Mesenchymal stem cell (in vitro differentiated cells and primary cell): ENCODE measurements around the gene RTN4IP1.

Experiments used
- DNase-seq: peaks from one replicate; pipeline ENCODE4 v3.0.0-alpha.2; 2013
- H2AFZ ChIP-seq: one replicate; pipeline ENCODE4 v1.6.1; 2013; ENCODE audit warnings: low read depth, mild to moderate bottlenecking, control low read depth, inconsistent platforms, low read length, moderate library complexity
- H2AK5ac ChIP-seq: 2 replicates; pipeline ENCODE4 v1.6.1; 2013; ENCODE audit warnings: low read length, moderate library complexity, mild to moderate bottlenecking, inconsistent platforms; ENCODE audit not compliant: severe bottlenecking
- H2BK120ac ChIP-seq: one replicate; pipeline ENCODE4 v1.6.1; 2013; ENCODE audit warnings: low read depth, mild to moderate bottlenecking, inconsistent platforms, low read length, moderate library complexity
- H2BK12ac ChIP-seq, 2 experiments: one replicate each; pipeline ENCODE4 v1.6.1; 2013; ENCODE audit warnings: inconsistent platforms in 2 of 2, low read length in 2 of 2, mild to moderate bottlenecking in 2 of 2, moderate library complexity in 2 of 2, control low read depth in 1 of 2
- H2BK15ac ChIP-seq: one replicate; pipeline ENCODE4 v1.6.1; 2013; ENCODE audit warnings: mild to moderate bottlenecking, low read depth, inconsistent platforms; ENCODE audit not compliant: poor library complexity, severe bottlenecking
- H2BK5ac ChIP-seq: 2 replicates; pipeline ENCODE4 v1.6.1; 2013; ENCODE audit warnings: low read depth, mild to moderate bottlenecking, low read length, control low read depth, inconsistent platforms; ENCODE audit not compliant: poor library complexity, severe bottlenecking
- H3K14ac ChIP-seq, 2 experiments: one replicate each; pipeline ENCODE4 v1.6.1; 2013; ENCODE audit warnings: inconsistent platforms in 2 of 2, low read length in 2 of 2, control low read depth in 1 of 2, mild to moderate bottlenecking in 1 of 2, moderate library complexity in 1 of 2
- H3K18ac ChIP-seq, 2 experiments: one replicate each; pipeline ENCODE4 v1.6.1; 2013; ENCODE audit warnings: inconsistent platforms in 2 of 2, low read length in 2 of 2, control low read depth in 1 of 2, low read depth in 1 of 2, mild to moderate bottlenecking in 1 of 2
- H3K23ac ChIP-seq, 2 experiments: one replicate each; pipeline ENCODE4 v1.6.1; 2013; ENCODE audit warnings: inconsistent platforms in 2 of 2, low read length in 2 of 2, mild to moderate bottlenecking in 2 of 2, moderate library complexity in 2 of 2, control low read depth in 1 of 2
- H3K27ac ChIP-seq: 2 replicates; pipeline ENCODE4 v1.5.1; 2013; ENCODE audit warnings: mild to moderate bottlenecking, moderate library complexity, low read length, control low read depth, inconsistent platforms; ENCODE audit not compliant: poor library complexity, severe bottlenecking
- H3K27me3 ChIP-seq, 2 experiments: 2 replicates each; pipeline versions ENCODE4 v1.6.1 to v1.7.0; 2013; ENCODE audit warnings: low read length in 2 of 2, mild to moderate bottlenecking in 2 of 2, moderate library complexity in 2 of 2, control low read depth in 1 of 2, inconsistent platforms in 1 of 2; ENCODE audit not compliant: control insufficient read depth in 1 of 2, insufficient read depth in 1 of 2
- H3K36me3 ChIP-seq, 2 experiments: 2 replicates each; pipeline versions ENCODE4 v1.6.1 to v1.7.0; 2013; ENCODE audit warnings: low read length in 2 of 2, control low read depth in 1 of 2, inconsistent platforms in 1 of 2, low read depth in 1 of 2, mild to moderate bottlenecking in 1 of 2; ENCODE audit not compliant: insufficient read depth in 2 of 2, control insufficient read depth in 1 of 2
- H3K4ac ChIP-seq, 2 experiments: one replicate each; pipeline ENCODE4 v1.6.1; 2013; ENCODE audit warnings: inconsistent platforms in 2 of 2, low read length in 2 of 2, mild to moderate bottlenecking in 2 of 2, moderate library complexity in 2 of 2, control low read depth in 1 of 2, low read depth in 1 of 2
- H3K4me1 ChIP-seq: 2 replicates; pipeline ENCODE4 v1.6.1; 2013; ENCODE audit warnings: low read depth, low read length, control low read depth; ENCODE audit not compliant: control insufficient read depth, insufficient read depth
- H3K4me2 ChIP-seq: 2 replicates; pipeline ENCODE4 v1.6.1; 2013; ENCODE audit warnings: low read length, mild to moderate bottlenecking, inconsistent platforms; ENCODE audit not compliant: poor library complexity, severe bottlenecking
- H3K4me3 ChIP-seq, 2 experiments: 2 replicates each; pipeline versions ENCODE4 v1.5.1 to v1.7.0; 2013; ENCODE audit warnings: low read length in 2 of 2, mild to moderate bottlenecking in 2 of 2, control low read depth in 1 of 2, low read depth in 1 of 2; ENCODE audit not compliant: insufficient read depth in 1 of 2
- H3K79me1 ChIP-seq: replicated peaks from 2 replicates; pipeline ENCODE4 v1.6.1; 2013; ENCODE audit warnings: mild to moderate bottlenecking, control low read depth, low read length, inconsistent platforms; ENCODE audit not compliant: poor library complexity, severe bottlenecking
- H3K9ac ChIP-seq: 2 replicates; pipeline ENCODE4 v1.7.0; 2013; ENCODE audit warnings: mild to moderate bottlenecking, low read length, moderate library complexity
- H3K9me3 ChIP-seq: 2 replicates; pipeline ENCODE4 v1.7.0; 2013; ENCODE audit warnings: mild to moderate bottlenecking, low read length; ENCODE audit not compliant: control insufficient read depth
- H4K8ac ChIP-seq: one replicate; pipeline ENCODE4 v1.6.1; 2013; ENCODE audit warnings: inconsistent platforms, mild to moderate bottlenecking, low read length, moderate library complexity
- H4K91ac ChIP-seq: one replicate; pipeline ENCODE4 v1.6.1; 2013; ENCODE audit warnings: mild to moderate bottlenecking, low read length, inconsistent platforms
- WGBS: methylation state at CpG from one replicate; pipeline ENCODE4 v1.1.7; 2013; ENCODE audit warnings: mixed read lengths; 5-methylcytosine and 5-hydroxymethylcytosine counted together

Gene RTN4IP1

DNA sequence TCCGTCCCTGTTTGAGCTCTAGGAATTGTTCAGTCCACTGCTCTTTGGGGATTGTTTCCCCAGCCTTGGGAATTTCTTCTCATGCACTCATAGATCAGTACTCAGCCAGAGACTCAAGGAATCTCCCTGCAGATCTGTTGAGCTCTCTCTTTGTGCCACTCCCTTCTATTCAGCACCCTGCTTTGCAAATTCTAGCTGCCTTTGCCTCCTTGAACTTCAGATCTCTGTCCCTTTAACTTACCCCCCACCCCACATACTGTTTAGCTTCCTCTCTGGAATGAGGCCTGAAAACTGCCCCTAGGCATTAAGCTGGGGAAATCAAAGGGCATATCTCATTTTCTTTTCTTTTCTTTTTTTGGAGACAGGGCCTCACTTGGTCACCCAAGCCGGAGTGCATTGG lies 30.6 kb upstream of the RTN4IP1 start:
- H3K36me3 ChIP-seq: peaks cover 26 to 90% of the 10 kb centered on the region in 2 experiments
- no peak overlapping the region for H2BK5ac ChIP-seq
- no peak overlapping the region for H3K27ac ChIP-seq
- no peak overlapping the region for H4K8ac ChIP-seq
- no peak overlapping the region for H3K18ac ChIP-seq
- no peak overlapping the region for H3K4ac ChIP-seq
- H3K9ac ChIP-seq: no peak overlapping the region
- H2BK15ac ChIP-seq: no peak overlapping the region
- 91% methylated on average over 2 of the region's 2 CpGs for WGBS
- H3K4me2 ChIP-seq: no peak overlapping the region
- H3K9me3 ChIP-seq: peaks cover 48% of the 10 kb centered on the region
- H3K23ac ChIP-seq: no peak overlapping the region
- no peak overlapping the region for H4K91ac ChIP-seq
- no peaks in the 10 kb centered on the region for H3K27me3 ChIP-seq
- H3K14ac ChIP-seq: no peak overlapping the region
- no peak overlapping the region for H3K4me3 ChIP-seq
- H3K79me1 ChIP-seq: peaks cover 5% of the 10 kb centered on the region
- DNase-seq: no peak
- no peak overlapping the region for H2BK12ac ChIP-seq
- no peak overlapping the region for H2AK5ac ChIP-seq
- H2BK120ac ChIP-seq: no peak overlapping the region
- H2AFZ ChIP-seq: no peak overlapping the region
- H3K4me1 ChIP-seq: no peaks in the 10 kb centered on the region

DNA sequence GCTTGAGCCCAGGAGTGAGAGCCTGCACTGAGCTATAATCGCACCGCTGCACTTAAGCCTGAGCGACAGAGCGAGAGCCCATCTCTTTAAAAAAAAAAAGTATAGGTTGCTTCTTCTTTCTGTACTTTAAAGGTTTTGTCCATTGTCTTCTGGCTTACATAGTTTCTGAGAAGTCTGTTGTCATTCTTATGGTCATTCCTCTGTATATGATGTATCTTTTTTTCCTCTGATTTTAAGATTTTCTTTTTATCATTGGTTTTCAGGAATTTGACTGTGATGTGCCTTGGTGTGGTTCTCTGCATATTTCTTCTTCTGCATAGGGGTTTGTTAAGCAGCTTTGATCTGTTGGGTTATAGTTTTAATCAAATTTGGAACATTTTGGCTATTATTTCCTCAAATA lies 29.2 kb upstream of the RTN4IP1 start:
- no peak overlapping the region for H2BK15ac ChIP-seq

DNA sequence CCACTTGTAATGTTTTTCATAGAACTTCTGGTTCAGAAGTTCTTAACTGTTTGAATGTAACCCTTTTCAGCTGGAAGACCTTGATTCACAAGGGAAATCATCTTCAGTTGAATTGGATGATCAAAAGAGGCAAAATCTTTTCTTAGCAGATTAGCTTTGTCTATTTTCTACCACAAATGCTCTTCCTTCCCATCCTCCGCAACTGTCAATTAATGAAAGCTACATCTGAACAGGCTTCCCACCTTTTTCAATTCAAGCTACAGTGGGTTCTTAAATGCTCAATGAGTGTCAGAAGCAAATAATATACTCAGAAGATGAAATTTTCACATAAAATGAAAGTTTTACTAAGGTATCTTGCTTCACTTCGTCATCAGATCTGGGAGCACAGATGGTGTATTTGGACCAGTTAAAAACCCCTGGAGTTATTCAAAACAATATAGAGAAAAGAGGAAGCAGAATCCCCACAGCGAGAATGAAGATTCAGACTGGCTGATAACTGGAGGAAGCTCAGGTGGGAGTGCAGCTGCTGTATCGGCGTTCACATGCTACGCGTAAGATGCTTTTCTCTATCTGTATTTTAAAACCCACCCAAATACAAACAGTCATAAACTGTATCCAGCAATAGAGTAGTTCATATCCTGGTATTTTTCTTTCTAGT lies 19.5 kb upstream of the RTN4IP1 start:
- Histone ChIP-seq H3K27ac (no peak overlapping the region), H3K4me1 (no peaks in the 10 kb centered on the region), H3K23ac (no peak overlapping the region), H3K18ac (no peak overlapping the region), H4K8ac (no peak overlapping the region), H2BK12ac (no peak overlapping the region), H3K4me3 (no peak overlapping the region), H3K9ac (no peak overlapping the region), H2BK5ac (no peak overlapping the region), H3K27me3 (no peaks in the 10 kb centered on the region), H3K4ac (no peak overlapping the region), H3K14ac (no peak overlapping the region), H2AFZ (no peak overlapping the region), H3K79me1 (peaks cover 6% of the 10 kb centered on the region), H2AK5ac (no peak overlapping the region), H3K4me2 (no peak overlapping the region), H3K9me3 (no peaks in the 10 kb centered on the region), H3K36me3 (peaks cover 14 to 64% of the 10 kb centered on the region in 2 experiments), H2BK120ac (no peak overlapping the region), H2BK15ac (no peak overlapping the region), H4K91ac (no peak overlapping the region)
- 96% methylated on average over 7 of the region's 7 CpGs for WGBS
- no peak for DNase-seq

More for the DNA sequence above, 29.2 kb upstream of the RTN4IP1 start:
- no peak overlapping the region for H3K4ac ChIP-seq
- no peak overlapping the region for H3K23ac ChIP-seq
- no peak overlapping the region for H2BK12ac ChIP-seq
- H3K4me1 ChIP-seq: no peaks in the 10 kb centered on the region
- no peaks in the 10 kb centered on the region for H3K27me3 ChIP-seq
- peaks cover 48% of the 10 kb centered on the region for H3K9me3 ChIP-seq
- no peak overlapping the region for H2AFZ ChIP-seq
- no peak overlapping the region for H4K8ac ChIP-seq
- no peak overlapping the region for H3K4me3 ChIP-seq
- no peak overlapping the region for H3K18ac ChIP-seq
- H3K36me3 ChIP-seq: peaks cover 27 to 88% of the 10 kb centered on the region in 2 experiments
- no peak overlapping the region for H2BK5ac ChIP-seq
- no peak overlapping the region for H4K91ac ChIP-seq
- H3K9ac ChIP-seq: no peak overlapping the region
- no peak overlapping the region for H3K4me2 ChIP-seq
- H2BK120ac ChIP-seq: no peak overlapping the region
- peaks cover 5% of the 10 kb centered on the region for H3K79me1 ChIP-seq
- WGBS: 100% methylated on average over 3 of the region's 4 CpGs
- peak; percentile 20 for DNase-seq
- no peak overlapping the region for H2AK5ac ChIP-seq
- no peak overlapping the region for H3K14ac ChIP-seq
- no peak overlapping the region for H3K27ac ChIP-seq

DNA sequence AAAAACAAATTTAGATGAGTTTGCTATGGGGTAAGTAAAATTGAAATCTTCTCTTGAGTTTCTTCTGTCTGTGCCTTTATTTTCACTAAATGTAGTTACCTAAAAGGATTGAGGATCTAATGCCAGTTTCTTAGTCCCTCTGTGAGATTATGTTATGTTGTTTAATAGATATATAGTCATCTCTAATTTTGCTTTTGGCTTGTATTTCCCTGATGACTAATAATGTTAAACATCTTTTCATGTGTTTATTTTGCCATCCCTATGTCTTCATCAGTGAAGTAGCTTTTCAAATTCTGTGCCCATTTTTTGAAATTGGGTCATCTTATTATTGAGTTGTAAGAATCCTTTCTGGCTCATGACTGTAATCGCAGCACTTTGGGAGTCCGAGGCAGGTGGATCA lies 13.8 kb upstream of the RTN4IP1 start:
- Histone ChIP-seq H3K9ac (no peak overlapping the region), H3K18ac (no peak overlapping the region), H3K4me2 (no peak overlapping the region), H2BK15ac (no peak overlapping the region), H3K4me3 (no peak overlapping the region), H2BK5ac (no peak overlapping the region), H3K23ac (no peak overlapping the region), H3K4ac (no peak overlapping the region), H2BK12ac (no peak overlapping the region), H3K36me3 (peaks cover 9 to 29% of the 10 kb centered on the region in 2 experiments), H2AK5ac (no peak overlapping the region), H2BK120ac (no peak overlapping the region), H3K9me3 (no peaks in the 10 kb centered on the region), H3K14ac (no peak overlapping the region), H2AFZ (no peak overlapping the region), H4K91ac (no peak overlapping the region), H3K27ac (no peak overlapping the region), H3K4me1 (no peaks in the 10 kb centered on the region), H3K79me1 (peaks cover 12% of the 10 kb centered on the region), H4K8ac (no peak overlapping the region), H3K27me3 (no peaks in the 10 kb centered on the region)
- 82% methylated on average over 2 of the region's 2 CpGs for WGBS
- DNase-seq: no peak
